ENCODE measurements around the gene MGLL. TPM values are rescaled to one million over a fixed set of nuclear protein-coding genes. Genes with fewer than 3 reads are reported as not detected.

MGLL gene
- total RNA-seq, 1 experiment from 2014 or later = not detected

DNA sequence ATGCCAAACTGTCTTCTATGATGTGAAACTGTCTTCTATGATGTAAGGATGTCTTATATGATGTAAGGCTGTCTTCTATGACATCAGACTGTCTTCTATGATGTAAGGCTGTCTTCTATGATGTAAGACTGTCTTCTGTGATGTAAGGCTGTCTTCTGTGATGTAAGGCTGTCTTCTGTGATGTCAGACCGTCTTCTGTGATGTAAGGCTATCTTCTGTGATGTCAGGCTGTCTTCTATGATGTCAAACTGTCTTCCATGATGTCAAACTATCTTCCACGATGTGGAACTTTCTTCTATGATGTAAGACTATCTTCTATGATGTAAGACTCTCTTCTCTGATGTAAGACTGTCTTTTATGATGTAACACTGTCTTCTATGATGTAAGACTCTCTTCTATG lies 27.9 kb downstream of the MGLL start:
- in situ Hi-C loops (cut with HindIII; ENCODE audit: low sequenced_read_pairs) = no loop called here
- no peak for DNase-seq (ENCODE audit: low spot score)

DNA sequence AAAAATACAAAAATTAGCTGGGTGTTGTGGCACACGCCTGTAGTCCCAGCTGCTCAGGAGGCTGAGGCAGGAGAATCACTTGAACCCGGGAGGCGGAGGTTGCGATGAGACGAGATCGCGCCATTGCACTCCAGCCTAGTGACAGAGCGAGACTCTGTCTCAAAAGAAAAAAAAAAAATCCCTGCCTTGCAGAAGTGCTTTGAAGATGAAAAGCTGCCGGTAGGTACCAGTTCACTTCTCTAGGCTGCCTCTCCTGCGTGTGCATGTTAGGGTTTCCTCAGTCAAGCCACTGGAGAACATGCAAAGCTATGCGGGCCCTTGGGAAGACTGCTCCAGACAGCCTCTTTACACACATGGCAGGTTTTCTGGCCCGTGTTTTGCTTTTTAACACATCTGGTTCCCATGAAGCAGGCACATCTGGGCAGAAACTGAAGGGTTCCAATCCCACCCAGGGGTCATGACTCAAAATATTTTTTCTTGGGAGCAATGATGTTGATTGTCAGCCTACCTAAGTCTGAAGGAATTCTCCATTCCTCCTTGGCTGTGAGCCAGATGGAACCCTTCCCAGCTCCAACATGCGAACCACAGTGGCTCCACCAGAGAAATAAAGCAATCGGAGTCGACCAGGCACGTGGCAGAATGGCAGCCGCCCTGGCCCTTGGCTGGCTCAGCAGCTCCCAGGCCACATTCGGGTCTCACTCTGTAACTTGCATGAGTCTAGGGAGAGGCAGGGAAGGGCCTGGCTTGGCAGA lies 29.6 kb downstream of the MGLL start:
- in situ Hi-C loops (cut with HindIII; ENCODE audit: low sequenced_read_pairs) = no loop called here
- no peak for DNase-seq (ENCODE audit: low spot score)

DNA sequence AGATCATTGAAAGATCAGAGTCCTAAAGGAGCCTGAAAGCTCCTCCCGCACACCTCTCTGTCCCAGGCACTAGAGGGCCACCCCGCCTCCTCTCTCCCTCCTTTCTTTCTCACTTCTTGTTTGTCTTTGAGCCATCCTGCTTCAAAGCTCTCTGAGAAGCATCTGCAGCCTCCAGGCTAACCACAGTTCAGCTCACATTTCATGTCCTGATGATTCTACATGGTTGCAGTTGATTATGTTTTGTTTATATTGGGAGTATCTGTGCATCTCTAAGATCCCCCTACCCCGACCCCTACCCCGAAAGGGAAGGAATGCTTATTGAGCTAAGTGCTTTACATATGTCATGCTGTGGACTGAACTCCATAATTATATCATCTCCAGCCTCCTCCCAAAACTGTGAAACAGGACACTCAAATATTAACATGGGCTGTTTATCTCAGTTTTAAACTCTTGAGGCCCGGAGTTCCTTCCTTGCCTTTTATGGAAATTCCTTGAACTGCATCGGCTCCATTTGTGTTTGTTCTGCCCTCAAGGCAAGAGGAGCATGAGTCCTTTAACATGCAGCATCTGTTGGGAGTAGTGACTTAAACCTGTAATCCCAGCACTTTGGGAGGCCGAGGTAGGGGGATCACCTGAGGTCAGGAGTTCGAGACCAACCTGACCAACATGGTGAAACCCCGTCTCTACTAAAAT lies 30.9 kb downstream of the MGLL start:
- in situ Hi-C loops (cut with HindIII; ENCODE audit: low sequenced_read_pairs) = no loop called here
- DNase-seq (ENCODE audit: low spot score) = peak; percentile 55

DNA sequence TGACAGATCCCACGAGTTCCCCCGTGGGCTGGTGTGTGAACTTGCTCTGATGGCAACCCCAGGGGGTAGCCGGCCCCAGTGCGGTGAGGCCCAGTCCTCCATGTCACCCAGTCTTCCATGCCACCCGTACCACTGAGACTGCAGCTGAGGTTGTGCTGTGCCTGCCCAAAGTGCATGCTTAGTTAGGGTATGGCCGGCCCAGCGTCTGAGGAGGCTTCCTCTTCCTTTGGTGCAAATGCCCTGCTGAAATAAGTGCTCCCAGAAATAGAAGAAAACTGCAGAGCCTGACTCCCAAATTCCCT lies 31.5 kb downstream of the MGLL start:
- DNase-seq (ENCODE audit: low spot score) = no peak
- in situ Hi-C loops (cut with HindIII; ENCODE audit: low sequenced_read_pairs) = no loop called here

DNA sequence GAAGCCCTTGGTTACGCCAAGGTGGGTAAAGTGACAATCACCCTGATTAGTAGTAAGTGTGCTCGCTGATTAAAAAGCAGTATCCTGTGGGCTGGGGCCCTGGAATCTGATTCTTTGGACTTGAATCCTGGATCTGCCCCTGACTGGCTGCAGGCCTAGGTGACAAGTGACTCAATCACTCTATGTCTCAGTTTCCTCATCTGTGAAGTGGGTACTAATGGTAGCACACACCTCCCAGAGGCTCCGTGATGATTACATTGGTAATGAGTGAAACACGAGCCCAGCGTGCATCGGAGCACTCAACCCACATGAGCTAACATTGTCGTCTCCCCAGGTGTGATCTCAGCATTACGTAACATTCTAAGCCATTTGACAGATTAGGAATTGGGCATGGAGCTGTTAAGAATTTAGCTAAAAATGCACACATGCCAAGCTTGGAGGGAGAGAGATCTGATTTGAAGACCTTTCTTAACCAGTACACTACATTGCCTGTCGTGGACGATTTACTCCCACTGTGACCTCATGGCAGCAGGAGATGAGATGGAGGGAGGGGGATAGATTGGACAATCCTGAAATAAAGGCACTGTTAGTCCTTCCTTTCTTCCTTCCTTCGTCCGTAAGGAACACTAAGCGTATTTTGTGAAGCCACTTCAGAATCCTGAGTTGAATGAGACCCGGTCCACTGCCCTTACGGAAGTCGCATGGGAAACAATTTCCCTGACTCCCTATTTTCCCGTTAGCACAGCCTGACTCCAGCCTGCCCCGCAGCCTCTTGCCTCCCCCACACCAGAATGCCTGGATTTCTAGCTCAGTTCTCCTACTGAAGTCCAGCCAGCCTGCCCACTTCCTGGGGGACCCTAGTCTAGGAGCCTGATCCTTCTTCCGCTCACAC lies 32.1 kb downstream of the MGLL start:
- in situ Hi-C loops (cut with HindIII; ENCODE audit: low sequenced_read_pairs) = no loop called here
- no peak for DNase-seq (ENCODE audit: low spot score)

DNA sequence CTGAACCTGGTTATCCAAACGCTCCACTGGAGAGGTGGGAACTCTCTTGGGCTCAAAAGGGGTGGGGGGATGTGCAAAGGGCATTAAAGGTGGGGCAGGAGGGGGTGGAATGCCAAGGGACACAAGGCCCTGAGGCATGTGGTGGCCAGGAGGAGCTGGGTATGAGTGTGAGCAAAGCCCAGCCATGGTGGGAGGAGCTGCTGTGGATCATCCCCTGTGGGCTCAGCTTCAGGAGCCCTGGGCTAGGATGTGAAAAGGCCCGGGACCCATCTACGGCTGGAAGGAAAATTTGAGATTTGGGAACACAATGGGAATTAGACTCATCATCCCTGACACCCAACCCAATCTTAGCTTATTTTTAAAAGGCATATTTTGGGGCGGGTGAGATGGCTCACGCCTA lies 33.3 kb downstream of the MGLL start:
- in situ Hi-C loops (cut with HindIII; ENCODE audit: low sequenced_read_pairs) = no loop called here
- DNase-seq (ENCODE audit: low spot score) = no peak

DNA sequence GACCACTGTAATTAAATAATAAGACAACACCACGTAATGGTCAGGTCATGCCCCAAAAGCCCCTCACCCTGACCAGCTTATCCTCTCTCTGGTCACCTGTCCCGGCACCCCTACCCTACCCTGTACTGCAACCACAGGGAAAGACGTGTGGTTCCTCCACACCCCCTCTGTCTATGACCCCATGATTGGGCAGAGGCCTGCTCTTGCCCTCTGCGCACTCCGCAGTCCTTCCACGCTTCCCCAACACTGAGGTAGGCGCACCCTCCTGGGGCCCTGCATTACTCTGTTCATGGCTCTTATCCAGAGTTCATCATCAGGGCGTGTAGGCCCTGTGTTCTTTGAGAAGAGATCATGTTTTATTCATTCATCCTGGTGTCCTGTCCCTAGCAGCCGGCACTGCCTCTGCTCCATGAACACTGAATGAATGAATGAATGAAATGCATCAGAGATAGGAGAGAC lies 33.8 kb downstream of the MGLL start:
- DNase-seq (ENCODE audit: low spot score) = no peak
- in situ Hi-C loops (cut with HindIII; ENCODE audit: low sequenced_read_pairs) = no loop called here

DNA sequence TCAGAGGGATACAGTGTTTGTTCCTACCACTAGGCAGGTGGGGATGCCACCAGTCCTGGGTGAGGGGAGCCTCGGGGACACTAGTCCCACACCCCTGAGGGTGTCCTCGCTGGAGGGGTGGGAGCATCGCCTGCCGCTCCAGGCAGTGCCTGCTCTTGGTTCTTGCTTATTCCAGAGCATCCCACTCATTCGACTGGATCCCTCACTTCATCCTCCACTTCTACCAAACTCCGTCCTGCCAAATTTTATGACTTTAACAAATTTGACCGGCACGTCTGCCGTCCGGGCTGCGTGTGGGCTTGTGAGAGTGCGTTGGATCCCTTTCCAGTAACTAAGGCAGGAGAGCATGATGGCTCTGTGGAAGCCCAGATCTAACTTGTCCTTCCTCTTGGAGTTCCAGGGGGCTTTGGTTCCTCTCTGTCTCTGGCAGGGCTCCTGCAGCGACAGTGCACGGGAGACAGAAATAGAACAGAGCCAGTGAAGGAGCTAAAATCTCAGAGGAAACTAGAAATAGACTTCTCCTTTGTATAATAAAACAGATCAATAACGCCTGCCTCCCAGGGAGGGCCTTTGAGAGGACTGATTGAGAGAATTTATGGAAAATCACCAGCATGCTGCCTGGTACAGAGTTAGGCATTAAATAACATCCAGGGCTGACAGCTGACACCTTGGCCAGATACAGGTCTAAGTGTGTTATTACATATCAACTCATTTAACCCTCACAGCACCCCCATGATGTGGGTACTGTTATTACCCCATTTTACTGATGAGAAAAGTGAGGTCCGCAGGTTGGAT lies 34.5 kb downstream of the MGLL start:
- in situ Hi-C loops (cut with HindIII; ENCODE audit: low sequenced_read_pairs) = no loop called here
- no peak for DNase-seq (ENCODE audit: low spot score)

DNA sequence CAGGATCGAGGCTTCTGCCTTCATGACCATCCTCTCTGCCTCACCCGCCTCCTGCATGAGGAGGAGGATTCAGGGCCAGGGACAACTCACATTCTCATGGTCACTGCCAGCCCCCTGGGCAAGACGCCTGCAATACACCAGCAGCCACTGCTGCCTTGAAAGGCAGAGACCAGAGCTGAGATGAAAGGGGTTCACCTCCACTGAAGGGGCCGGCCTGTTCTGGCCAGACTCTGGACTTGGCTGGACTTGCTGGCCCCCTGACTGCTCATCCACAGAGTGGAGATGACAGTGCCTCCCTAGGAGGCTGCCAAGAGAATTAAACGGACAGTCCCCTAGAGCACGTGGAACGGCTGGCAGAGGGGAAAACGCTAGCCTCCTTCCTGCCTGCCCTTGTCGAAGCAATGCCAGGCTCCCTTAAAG lies 35.2 kb downstream of the MGLL start:
- in situ Hi-C loops (cut with HindIII; ENCODE audit: low sequenced_read_pairs) = no loop called here
- DNase-seq (ENCODE audit: low spot score) = peak; percentile 88

DNA sequence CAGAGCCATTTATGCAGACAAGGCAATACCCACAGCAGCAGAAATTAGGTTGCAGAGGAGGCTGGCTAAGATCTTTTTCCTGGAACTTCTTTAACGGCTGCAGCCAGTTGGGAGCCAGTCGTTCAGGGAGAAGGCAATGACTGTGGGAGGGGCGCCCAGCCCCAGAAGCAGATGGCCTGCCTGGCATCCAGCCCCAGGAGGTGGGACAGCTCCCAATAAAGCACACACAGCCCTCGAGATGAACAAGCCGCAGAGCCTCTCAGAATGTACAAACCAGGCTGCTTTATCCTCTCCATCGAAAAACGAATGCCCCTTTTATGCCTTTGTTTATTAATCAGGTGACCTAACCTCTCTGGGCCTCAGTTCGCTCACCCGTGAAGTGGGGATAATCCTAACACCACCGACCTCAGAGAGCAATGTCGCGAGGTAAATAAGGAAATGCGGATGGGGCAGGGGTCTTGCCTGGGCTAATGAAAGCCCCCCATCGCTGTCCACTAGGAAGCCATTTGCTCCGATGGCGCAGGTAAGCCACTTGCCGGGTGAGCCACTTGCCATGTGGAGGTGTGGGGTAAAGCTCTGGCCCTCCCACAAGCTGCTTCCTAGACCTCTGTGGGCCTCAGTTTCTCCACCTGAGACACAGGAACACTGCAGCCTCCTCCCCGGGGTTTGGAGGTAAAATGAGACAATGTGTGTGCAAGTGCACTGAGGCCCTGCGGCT lies 35.8 kb downstream of the MGLL start:
- DNase-seq (ENCODE audit: low spot score) = peak; percentile 97
- in situ Hi-C loops (cut with HindIII; ENCODE audit: low sequenced_read_pairs) = no loop called here

DNA sequence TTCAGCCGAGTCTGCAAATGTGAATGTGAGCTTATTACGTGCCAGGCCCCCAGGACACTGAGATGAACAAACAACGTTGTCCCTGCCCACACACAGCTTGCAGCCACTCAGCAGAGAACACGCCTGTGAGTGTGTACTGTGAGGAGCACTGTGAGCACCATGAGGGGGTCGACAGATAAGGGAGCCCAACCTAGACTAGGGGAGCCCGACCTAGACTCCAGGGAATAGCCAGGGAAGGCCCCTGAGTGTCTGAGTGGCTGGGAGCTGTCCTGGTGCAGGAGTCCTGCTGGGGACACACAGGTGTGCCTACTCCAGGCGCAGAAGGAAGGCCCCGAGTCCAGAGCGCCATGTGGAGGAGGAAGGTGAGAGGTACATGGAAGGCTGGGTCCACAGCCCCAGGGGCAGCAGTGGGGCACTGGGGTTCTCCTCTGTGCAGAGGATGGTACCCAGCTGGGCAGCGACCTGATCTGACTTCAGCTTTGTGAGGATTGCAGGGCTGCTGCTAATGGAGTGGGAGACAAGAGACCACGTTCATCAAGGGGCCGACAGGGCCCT lies 36.5 kb downstream of the MGLL start:
- DNase-seq (ENCODE audit: low spot score) = no peak
- in situ Hi-C loops (cut with HindIII; ENCODE audit: low sequenced_read_pairs) = no loop called here

DNA sequence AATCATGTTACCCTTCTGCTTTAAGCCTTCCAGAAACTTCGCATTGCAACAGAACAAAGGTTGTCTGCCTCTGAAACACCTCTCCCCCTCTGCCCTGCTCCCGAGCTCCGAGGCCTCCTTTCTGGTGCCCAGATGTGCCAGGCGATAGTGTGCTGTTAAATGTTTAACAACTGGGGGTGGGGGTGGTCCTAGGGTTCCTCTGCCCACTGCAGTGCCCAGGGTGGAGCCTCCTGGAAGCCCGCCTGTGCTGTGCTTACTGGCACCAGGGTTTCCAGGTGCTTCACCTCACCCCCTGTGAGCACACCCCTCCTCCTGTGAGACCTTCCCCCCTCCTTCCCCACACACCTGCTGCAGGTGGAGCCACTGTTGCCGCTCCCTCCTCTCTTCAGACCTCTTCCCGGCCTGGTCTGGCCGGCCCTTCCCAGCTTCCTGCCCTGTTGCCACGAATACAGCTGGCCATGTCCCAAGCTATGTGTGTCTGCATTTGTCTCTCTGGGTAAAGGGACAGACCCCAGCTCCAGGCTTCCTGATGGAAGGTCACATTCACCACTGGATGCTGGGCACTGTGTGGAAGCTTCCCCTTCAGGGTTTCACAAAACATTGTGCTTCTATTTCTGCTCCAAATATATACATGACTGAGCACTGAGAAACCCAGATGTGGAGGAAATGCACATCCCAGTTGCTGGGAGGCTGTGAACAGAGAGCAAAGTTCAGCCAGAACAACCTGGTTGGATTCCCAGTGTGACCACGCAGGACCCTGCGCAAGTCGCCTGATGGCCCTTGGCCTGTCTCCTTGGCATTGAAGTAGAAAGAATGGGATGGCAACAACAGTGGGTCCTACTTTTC lies 37.2 kb downstream of the MGLL start:
- in situ Hi-C loops (cut with HindIII; ENCODE audit: low sequenced_read_pairs) = no loop called here
- no peak for DNase-seq (ENCODE audit: low spot score)

DNA sequence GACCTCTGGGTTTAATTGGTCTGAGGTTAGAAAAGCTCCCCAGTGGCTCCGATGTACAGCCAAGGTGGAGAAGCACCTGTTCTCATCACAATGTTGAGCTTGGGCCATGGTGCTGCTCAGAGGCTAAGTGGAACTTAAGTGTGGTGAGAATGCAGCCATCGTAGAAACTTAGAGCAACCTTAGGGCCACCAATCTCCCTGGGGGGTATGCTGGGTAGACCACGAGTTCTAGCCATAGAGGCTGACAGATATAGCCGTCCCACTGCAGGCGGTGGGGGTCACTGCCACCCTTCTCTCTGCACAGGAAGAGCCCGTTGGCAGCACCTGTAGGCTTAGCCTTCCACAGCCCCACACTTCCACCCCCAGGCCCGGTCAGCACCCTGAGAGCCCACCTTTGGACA lies 38.0 kb downstream of the MGLL start:
- DNase-seq (ENCODE audit: low spot score) = no peak
- in situ Hi-C loops (cut with HindIII; ENCODE audit: low sequenced_read_pairs) = no loop called here

DNA sequence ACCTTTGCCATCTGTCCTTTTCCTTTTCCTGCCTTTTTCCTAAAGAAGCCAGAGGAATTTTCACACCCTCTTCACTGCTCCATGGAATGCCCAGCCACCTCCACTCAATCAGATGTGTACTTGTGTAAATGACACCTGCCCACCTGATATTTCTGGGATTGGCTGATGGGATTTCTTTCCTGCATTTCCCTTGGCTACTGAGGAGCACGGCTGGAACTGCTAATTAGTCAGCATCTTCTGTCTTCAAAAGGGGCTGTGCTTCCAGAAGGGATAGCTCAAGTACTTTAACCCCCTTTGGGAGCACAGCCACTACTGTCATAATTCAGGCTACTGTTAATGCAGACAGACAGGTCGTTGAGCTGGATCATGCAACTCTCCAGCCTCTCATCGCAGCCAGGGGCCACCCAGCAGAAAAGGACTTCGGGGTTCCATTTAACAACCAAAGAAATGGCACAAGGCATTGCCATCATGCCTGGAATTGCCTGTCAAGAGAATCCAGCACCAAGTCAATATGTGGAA lies 38.6 kb downstream of the MGLL start:
- in situ Hi-C loops (cut with HindIII; ENCODE audit: low sequenced_read_pairs) = no loop called here
- DNase-seq (ENCODE audit: low spot score) = no peak

DNA sequence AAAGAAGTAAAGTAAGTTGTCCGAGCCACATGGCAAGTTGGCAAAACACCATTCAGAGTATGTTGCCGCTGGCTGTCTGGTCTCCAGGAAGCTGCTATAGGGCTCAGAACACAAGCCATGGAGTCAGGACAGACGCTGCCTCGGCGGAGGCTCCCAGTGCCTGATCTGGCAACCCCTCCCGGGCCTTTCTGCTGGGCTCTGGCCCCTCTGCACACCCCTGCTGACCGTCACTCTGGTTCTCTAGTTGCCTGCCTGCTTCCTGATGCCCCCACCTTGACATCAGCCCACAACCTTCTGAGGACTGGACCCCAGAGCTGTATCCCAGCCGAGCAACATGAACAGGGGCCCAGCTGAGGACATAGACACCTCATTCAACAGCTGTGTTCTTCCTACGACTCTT lies 39.1 kb downstream of the MGLL start:
- no peak for DNase-seq (ENCODE audit: low spot score)

DNA sequence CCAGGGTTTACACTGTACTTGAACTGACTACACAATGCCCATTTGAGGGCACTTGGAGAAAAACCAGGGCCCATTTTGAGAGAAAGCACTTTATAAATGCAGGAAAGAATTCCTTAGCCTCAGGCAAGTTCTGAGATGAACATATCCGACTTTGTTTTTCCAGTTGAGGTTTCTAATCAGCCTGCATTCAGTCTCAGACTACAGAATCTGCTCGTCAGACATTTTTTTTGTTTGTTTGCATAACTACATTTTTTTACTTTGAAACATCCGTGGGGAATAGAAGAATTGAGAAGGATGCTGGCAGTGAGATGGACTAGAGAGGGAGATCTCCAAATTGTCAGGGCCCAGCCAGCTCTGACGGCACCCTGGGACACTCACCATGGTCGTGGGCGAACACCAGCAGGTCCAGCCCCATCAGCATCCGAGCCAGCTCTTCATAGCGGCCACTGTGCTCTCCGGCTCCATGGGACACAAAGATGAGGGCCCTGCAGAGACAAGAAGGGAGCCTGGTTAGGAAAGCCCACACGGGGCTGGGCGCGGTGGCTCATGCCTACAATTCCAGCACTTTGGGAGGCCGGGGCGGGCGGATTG lies 40.8 kb downstream of the MGLL start:
- no peak for DNase-seq (ENCODE audit: low spot score)
- in situ Hi-C loops (cut with HindIII; ENCODE audit: low sequenced_read_pairs) = no loop called here

More for the DNA sequence above, 39.1 kb downstream of the MGLL start:
- in situ Hi-C loops (cut with HindIII; ENCODE audit: low sequenced_read_pairs) = no loop called here

All from G401 (cell line).